ENCODE measurements around the gene S100B. TPM values are rescaled to one million over a fixed set of nuclear protein-coding genes. Genes with fewer than 3 reads are reported as not detected.

The S100B gene
- 0.41 TPM in 1 of 3 replicates, not detected in the others for total RNA-seq
- long read RNA-seq = 0 reads

DNA sequence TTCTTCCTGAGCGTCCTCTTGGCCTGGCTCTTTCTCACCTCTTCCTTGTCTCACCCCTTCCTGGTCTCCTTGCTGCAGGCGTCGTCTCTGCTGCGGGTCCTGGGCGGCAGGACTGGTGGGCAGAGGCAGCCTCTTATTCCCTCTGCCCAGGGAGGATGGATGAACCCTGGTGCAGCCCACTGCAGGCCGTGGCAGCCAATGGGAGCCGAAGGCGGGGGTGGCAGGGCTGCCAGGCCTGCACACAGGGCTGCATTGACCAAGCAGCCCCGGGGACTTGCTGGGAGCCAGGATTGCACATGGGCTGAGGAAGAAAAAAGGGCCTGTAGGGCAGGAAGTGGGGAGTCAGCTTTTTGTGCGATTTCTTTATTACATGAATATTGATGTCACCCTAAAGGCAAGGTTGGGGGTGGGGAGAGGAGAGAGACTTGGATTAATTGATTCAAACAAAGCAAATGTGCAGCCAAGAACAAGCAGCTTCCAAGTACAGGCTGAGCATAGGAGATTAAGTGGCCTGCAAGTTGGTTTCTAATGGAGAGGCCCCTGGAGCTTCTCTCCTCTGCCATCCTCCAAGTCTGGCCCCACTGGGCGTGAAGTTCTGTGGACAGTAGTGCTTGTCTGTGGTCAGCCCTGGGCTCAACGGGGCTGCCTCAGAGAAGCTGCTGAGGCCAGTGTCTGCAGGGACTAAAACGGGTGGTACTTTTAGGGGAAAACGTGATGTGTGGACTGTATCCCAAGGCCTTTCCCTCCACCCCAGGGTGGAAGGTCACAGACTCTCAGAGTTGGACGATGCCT lies at the start of gene S100B:
TSS of gene S100B (minus strand) at position 108 of the 792 bp plus-strand sequence. CDS start 2,667 bp downstream, outside the sequence.
- Mint-ChIP-seq H3K27me3 (ENCODE audit: low read depth) (no peaks in the 10 kb centered on the region), H3K36me3 (ENCODE audit: low read depth) (no peaks in the 10 kb centered on the region), H3K9me3 (ENCODE audit: low read depth) (no peaks in the 10 kb centered on the region), H3K4me1 (ENCODE audit: low read depth) (peaks cover 16% of the 10 kb centered on the region), H3K27ac (ENCODE audit: unreplicated experiment) (no peak within 1 kb of the TSS), H3K4me3 (ENCODE audit: unreplicated experiment) (no peak within 1 kb of the TSS)
- TF ChIP-seq, protein P1, sequence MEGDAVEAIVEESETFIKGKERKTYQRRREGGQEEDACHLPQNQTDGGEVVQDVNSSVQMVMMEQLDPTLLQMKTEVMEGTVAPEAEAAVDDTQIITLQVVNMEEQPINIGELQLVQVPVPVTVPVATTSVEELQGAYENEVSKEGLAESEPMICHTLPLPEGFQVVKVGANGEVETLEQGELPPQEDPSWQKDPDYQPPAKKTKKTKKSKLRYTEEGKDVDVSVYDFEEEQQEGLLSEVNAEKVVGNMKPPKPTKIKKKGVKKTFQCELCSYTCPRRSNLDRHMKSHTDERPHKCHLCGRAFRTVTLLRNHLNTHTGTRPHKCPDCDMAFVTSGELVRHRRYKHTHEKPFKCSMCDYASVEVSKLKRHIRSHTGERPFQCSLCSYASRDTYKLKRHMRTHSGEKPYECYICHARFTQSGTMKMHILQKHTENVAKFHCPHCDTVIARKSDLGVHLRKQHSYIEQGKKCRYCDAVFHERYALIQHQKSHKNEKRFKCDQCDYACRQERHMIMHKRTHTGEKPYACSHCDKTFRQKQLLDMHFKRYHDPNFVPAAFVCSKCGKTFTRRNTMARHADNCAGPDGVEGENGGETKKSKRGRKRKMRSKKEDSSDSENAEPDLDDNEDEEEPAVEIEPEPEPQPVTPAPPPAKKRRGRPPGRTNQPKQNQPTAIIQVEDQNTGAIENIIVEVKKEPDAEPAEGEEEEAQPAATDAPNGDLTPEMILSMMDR (IDR thresholded peaks at IDR 0.05) = no peak
- DNase-seq (ENCODE audit: low spot score) = no peak

GRCh38 chr21:46651121-46651520 lies 46.2 kb upstream of the S100B start:
- DNase-seq (ENCODE audit: low spot score) = no peak
- Mint-ChIP-seq H3K9me3 (ENCODE audit: low read depth) (peaks cover 16% of the 10 kb centered on the region), H3K4me1 (ENCODE audit: low read depth) (no peaks in the 10 kb centered on the region), H3K27me3 (ENCODE audit: low read depth) (no peaks in the 10 kb centered on the region), H3K27ac (ENCODE audit: unreplicated experiment) (peak overlapping the region; percentile 57), H3K4me3 (ENCODE audit: unreplicated experiment) (no peak overlapping the region), H3K36me3 (ENCODE audit: low read depth) (peaks cover 76% of the 10 kb centered on the region)
- TF ChIP-seq, protein P1 (IDR thresholded peaks at IDR 0.05) = no peak

DNA sequence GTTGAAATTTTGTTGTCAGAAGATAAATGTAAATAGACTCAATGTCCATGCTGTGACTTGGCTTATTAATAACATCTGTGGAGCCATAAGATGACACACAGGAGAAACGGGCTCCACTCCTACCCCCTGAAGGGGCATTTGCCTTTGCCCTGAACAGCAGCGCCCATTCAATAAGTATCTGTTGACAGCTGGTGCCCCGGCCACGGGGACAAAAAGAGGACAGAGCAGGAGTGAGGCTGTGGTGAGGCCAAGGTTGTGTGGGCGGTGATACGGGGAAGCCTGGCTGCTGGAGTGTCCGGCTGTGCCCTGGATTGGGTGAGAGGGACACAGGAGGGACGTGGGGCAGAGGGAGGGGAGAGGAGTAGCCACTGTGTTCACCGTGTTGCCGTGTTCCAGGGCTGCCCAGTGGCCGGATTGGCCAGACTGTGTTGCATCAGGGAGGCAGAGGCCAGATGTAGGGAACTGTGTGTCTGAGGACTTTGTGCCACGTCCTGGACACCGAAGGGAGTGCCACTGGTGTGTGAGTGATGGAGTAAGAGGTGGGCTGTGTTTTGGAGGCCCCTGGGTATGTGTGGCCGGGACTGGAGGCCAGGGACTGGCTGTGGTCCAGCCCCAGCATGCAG lies 45.7 kb upstream of the S100B start:
- DNase-seq (ENCODE audit: low spot score) = no peak
- peak overlapping the region; percentile 57 for H3K27ac Mint-ChIP-seq (ENCODE audit: unreplicated experiment)

DNA sequence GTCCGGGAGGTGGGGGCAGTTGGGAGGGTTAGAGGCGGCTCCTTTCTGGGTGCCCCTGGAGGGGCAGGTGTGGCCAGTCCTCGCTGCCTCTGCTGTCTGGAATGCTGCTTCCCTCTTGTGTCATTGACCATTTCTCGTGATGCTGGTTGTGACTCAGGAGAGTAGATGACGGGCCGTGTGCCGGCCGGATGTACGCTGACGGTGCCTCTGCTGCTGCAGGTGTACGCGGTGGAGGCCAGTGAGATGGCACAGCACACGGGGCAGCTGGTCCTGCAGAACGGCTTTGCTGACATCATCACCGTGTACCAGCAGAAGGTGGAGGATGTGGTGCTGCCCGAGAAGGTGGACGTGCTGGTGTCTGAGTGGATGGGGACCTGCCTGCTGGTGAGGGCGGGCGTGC lies 44.5 kb upstream of the S100B start:
- Mint-ChIP-seq H3K4me1 (ENCODE audit: low read depth) (no peaks in the 10 kb centered on the region), H3K36me3 (ENCODE audit: low read depth) (peaks cover 73% of the 10 kb centered on the region), H3K27me3 (ENCODE audit: low read depth) (no peaks in the 10 kb centered on the region), H3K4me3 (ENCODE audit: unreplicated experiment) (no peak overlapping the region), H3K9me3 (ENCODE audit: low read depth) (peaks cover 2% of the 10 kb centered on the region), H3K27ac (ENCODE audit: unreplicated experiment) (no peak overlapping the region)
- DNase-seq (ENCODE audit: low spot score) = no peak
- TF ChIP-seq, protein P1 (IDR thresholded peaks at IDR 0.05) = no peak

More for the DNA sequence above, 45.7 kb upstream of the S100B start:
- Mint-ChIP-seq H3K36me3 (ENCODE audit: low read depth) (peaks cover 75% of the 10 kb centered on the region), H3K9me3 (ENCODE audit: low read depth) (peaks cover 11% of the 10 kb centered on the region), H3K27me3 (ENCODE audit: low read depth) (no peaks in the 10 kb centered on the region), H3K4me3 (ENCODE audit: unreplicated experiment) (no peak overlapping the region), H3K4me1 (ENCODE audit: low read depth) (no peaks in the 10 kb centered on the region)
- TF ChIP-seq, protein P1 (IDR thresholded peaks at IDR 0.05) = no peak

DNA sequence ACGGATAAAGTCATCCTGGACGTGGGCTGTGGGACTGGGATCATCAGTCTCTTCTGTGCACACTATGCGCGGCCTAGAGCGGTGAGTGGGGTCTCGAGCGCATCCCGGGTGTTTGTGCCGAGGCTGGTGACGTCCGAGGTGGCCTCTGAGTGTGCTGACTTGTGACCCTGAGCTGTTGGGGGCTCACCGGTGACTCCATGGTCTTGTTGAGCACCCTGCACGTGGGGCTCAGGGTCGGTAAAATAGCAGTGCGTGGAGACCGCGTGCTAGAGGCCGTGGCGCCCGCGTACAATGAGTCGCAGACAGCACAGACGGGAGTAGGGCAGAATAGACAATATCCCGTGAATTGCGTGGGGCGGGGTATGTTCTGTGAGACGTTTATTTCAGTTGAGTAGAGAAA lies 43.7 kb upstream of the S100B start:
- Mint-ChIP-seq H3K9me3 (ENCODE audit: low read depth) (no peaks in the 10 kb centered on the region), H3K36me3 (ENCODE audit: low read depth) (peaks cover 70% of the 10 kb centered on the region), H3K4me1 (ENCODE audit: low read depth) (peaks cover 2% of the 10 kb centered on the region), H3K27me3 (ENCODE audit: low read depth) (no peaks in the 10 kb centered on the region), H3K4me3 (ENCODE audit: unreplicated experiment) (no peak overlapping the region), H3K27ac (ENCODE audit: unreplicated experiment) (no peak overlapping the region)
- DNase-seq (ENCODE audit: low spot score) = no peak
- TF ChIP-seq, protein P1 (IDR thresholded peaks at IDR 0.05) = no peak
